CD4-positive, alpha-beta T cell (primary cell): ENCODE measurements around the gene ABCA2. TPM values are rescaled to one million over a fixed set of nuclear protein-coding genes. Genes with fewer than 3 reads are reported as not detected.
A peak's percentile ranks its signal among the peaks of the same experiment; 100 is the strongest.

ENCODE experiments used
- ATAC-seq: fragments of 200-7000 bp; cut with Tn5 transposase; one replicate; pipeline ENCODE4 v1.10.0; 2022; ENCODE audit warnings: mild to moderate bottlenecking; ENCODE audit not compliant: poor library complexity
- CTCF ChIA-PET: fragments of 350-600 bp; sonication (Branson Sonifier 250); formaldehyde crosslinking; loops from one replicate; lab custom pipeline; 2021; ENCODE audit warnings: antibody characterized with exemption, inconsistent platforms; lab: Charles Lee
- POLR2A ChIA-PET: fragments of 350-600 bp; sonication (Branson Sonifier 250); formaldehyde crosslinking; loops from one replicate; lab custom pipeline; 2021; ENCODE audit warnings: antibody characterized with exemption, inconsistent platforms; lab: Charles Lee
- DNase-seq, 14 experiments: peaks; one replicate each; pipeline ENCODE4 v3.0.0-alpha.2; 2013 to 2020; ENCODE audit warnings: mixed read lengths in 2 of 14
- H3K27ac ChIP-seq, 2 donors: one replicate each; pipeline versions ENCODE4 v1.5.1 to v1.7.0; 2013; ENCODE audit warnings: low read length in 2 of 2, low read depth in 1 of 2, mild to moderate bottlenecking in 1 of 2
- H3K27me3 ChIP-seq, 2 experiments: 1 replicate in 1 of 2; 2 replicates in 1 of 2; pipeline versions ENCODE4 v1.6.1 to v1.7.0; 2013; ENCODE audit warnings: low read length in 2 of 2, control low read depth in 1 of 2, mild to moderate bottlenecking in 1 of 2, moderate library complexity in 1 of 2; ENCODE audit not compliant: insufficient read depth in 2 of 2, control insufficient read depth in 1 of 2
- H3K36me3 ChIP-seq: one replicate; pipeline ENCODE4 v1.6.1; 2013; ENCODE audit warnings: low read length, control low read depth; ENCODE audit not compliant: insufficient read depth
- H3K4me1 ChIP-seq: one replicate; pipeline ENCODE4 v1.6.1; 2013; ENCODE audit warnings: low read length, control low read depth; ENCODE audit not compliant: insufficient read depth
- H3K4me3 ChIP-seq: one replicate; pipeline ENCODE4 v1.5.1; 2013; ENCODE audit warnings: mild to moderate bottlenecking, low read length, moderate library complexity
- H3K9me3 ChIP-seq, 2 experiments: 1 replicate in 1 of 2; 2 replicates in 1 of 2; pipeline versions ENCODE4 v1.6.1 to v1.7.0; 2013; ENCODE audit warnings: low read length in 2 of 2, mild to moderate bottlenecking in 2 of 2, control low read depth in 1 of 2, moderate library complexity in 1 of 2; ENCODE audit not compliant: control insufficient read depth in 1 of 2, insufficient read depth in 1 of 2
- H3K27ac Mint-ChIP-seq: one replicate; pipeline ENCODE4 v1.8.0; 2020; ENCODE audit warnings: mixed read lengths
- H3K27me3 Mint-ChIP-seq: one replicate; pipeline ENCODE4 v1.8.0; 2021; ENCODE audit warnings: mixed read lengths
- H3K36me3 Mint-ChIP-seq: one replicate; pipeline ENCODE4 v1.8.0; 2021; ENCODE audit warnings: low read depth, mixed read lengths
- H3K4me1 Mint-ChIP-seq: one replicate; pipeline ENCODE4 v1.8.0; 2021; ENCODE audit warnings: low read depth, mixed read lengths
- H3K4me3 Mint-ChIP-seq: one replicate; pipeline ENCODE4 v1.8.0; 2020; ENCODE audit warnings: mild to moderate bottlenecking, mixed read lengths
- H3K9me3 Mint-ChIP-seq: one replicate; pipeline ENCODE4 v1.8.0; 2020; ENCODE audit warnings: mixed read lengths
- intact Hi-C, 2 experiments: fragments of 100-400 bp; cut with DNase I in 1 of 2; cut with micrococcal nuclease in 1 of 2; formaldehyde crosslinking; loops; one replicate each; pipeline versions ENCODE4 v1.15.1 to v1.9.0; 2023 to 2025; cut with DNase I, micrococcal nuclease
- total RNA-seq, 174 experiments: library from RNA in 2 of 174; stranded (reverse) in 2 of 174; gene quantifications; one replicate each; pipeline ENCODE4 v1.2.3 and lab custom pipeline; 2021 to 2026
- TF ChIP-seq, protein P1 (sequence below): fragments of 200-600 bp; IDR thresholded peaks from one replicate; pipeline ENCODE4 v1.8.0; 2022; ENCODE audit warnings: antibody characterized with exemption, mild to moderate bottlenecking

ABCA2 gene
- total RNA-seq, 2 experiments from 2014 or later, result 80.1 to 86.8 TPM

DNA sequence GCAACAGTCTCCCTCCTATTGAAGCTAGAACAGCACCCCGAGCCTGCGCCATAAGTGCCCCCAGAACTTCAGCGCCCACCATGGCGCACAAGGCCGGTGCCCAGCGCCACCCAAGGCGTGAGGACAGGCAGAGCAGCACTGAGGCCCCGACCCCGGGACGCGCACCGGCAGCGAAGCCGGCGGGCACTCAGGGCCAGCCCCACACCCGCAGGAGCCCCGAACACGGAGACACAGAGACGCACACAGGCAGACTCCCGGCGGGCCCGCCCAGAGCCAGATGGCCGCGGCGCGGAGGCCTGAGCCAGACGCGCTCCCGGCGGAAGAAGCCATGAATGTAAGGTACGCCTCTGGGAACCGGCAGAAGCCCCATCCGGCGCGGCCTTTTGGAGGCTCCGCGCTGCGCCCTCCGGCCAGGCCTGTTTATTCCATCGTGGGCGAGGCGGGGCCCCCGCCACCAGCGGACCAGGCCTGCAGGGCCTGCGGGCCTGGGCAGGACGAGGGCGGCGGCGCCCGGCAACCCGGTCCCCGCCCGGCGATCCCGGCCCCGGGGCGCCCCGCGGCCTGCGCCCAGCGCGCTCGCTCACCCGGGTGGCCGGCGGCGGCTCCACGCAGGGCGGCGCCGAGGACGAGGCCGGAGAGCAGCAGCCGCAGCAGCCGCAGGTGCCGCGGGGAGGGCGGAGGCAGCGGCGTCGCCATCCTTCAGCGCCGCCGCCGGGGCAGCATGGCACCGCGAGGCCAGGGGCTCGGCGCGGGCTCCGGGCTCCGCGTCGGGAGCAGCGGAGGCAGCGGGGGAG lies 17.5 kb upstream of the ABCA2 start:
- Mint-ChIP-seq H3K36me3 (no peaks in the 10 kb centered on the region), H3K27ac (no peak overlapping the region), H3K4me3 (peak overlapping the region; percentile 51), H3K9me3 (no peaks in the 10 kb centered on the region), H3K4me1 (no peaks in the 10 kb centered on the region), H3K27me3 (peaks cover 40% of the 10 kb centered on the region)
- H3K36me3 ChIP-seq, result no peaks in the 10 kb centered on the region
- peaks cover 60 to 61% of the 10 kb centered on the region in 2 experiments for H3K27me3 ChIP-seq
- TF ChIP-seq, protein P1, sequence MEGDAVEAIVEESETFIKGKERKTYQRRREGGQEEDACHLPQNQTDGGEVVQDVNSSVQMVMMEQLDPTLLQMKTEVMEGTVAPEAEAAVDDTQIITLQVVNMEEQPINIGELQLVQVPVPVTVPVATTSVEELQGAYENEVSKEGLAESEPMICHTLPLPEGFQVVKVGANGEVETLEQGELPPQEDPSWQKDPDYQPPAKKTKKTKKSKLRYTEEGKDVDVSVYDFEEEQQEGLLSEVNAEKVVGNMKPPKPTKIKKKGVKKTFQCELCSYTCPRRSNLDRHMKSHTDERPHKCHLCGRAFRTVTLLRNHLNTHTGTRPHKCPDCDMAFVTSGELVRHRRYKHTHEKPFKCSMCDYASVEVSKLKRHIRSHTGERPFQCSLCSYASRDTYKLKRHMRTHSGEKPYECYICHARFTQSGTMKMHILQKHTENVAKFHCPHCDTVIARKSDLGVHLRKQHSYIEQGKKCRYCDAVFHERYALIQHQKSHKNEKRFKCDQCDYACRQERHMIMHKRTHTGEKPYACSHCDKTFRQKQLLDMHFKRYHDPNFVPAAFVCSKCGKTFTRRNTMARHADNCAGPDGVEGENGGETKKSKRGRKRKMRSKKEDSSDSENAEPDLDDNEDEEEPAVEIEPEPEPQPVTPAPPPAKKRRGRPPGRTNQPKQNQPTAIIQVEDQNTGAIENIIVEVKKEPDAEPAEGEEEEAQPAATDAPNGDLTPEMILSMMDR, result no peak
- ChIA-PET POLR2A (no interaction called here), CTCF (interaction anchor here (1.2 to 2.2 kb wide), 5 partner anchors 10 to 73 kb away, joined by 3 to 19 read pairs (median 5); no protein-coding TSS in a partner anchor)
- ATAC-seq (no peak), DNase-seq (peak in 1 of 14 experiments; percentile 43)
- peak overlapping the region; percentile 55 for H3K4me3 ChIP-seq
- H3K4me1 ChIP-seq, result peaks cover 44% of the 10 kb centered on the region
- intact Hi-C loops, result loop anchor here (1.0 to 5.0 kb wide), 3 partner anchors 19 to 182 kb away; partner anchors contain the start of genes RNF224 (in 2 of the 2) and CYSRT1 (in 1 of the 2)
- peaks cover 0 to 46% of the 10 kb centered on the region in 2 experiments for H3K9me3 ChIP-seq
- no peak overlapping the region for H3K27ac ChIP-seq

DNA sequence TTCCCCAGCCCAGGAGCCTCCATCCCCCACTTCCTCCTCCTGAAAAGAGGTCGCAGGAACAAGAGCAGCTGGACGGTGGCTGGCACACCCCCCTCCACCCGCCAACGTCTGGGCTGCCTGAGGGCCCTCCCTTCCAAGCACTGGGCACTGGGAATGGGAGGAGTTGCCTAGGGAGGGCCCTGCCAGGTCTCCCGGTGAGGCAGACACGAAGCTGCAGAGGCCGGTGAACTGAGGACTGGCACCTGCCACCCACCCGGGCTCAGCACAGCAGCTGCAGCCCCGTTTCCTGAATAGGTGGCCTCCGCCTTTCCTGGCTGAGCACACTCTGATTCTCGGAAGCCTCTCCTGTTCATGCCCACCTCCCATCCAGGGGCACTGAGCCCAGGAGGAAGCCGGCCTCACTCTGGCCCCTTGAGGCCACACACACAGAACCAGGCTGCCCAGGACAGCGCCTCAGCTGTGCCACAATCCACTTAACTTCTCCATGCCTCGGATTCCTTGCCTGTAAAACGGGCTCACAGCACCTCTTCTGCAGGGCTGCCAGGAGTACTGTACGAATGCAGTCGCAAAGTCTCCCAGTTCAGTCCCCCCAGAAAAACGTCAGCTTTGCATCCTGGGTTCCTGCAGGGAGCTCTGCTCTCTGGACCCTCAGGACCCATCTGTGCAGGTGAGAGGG lies 16.6 kb upstream of the ABCA2 start:
- Mint-ChIP-seq H3K4me1 (no peaks in the 10 kb centered on the region), H3K4me3 (peak overlapping the region; percentile 51), H3K27ac (no peak overlapping the region), H3K9me3 (no peaks in the 10 kb centered on the region), H3K27me3 (peaks cover 31% of the 10 kb centered on the region), H3K36me3 (no peaks in the 10 kb centered on the region)
- Histone ChIP-seq H3K27me3 (peaks cover 52 to 53% of the 10 kb centered on the region in 2 experiments), H3K27ac (no peak overlapping the region), H3K36me3 (no peaks in the 10 kb centered on the region), H3K4me1 (peaks cover 41% of the 10 kb centered on the region), H3K4me3 (peak overlapping the region; percentile 47), H3K9me3 (peaks cover 0 to 37% of the 10 kb centered on the region in 2 experiments)
- intact Hi-C loops, result loop anchor here in 1 of 2 experiments (5.0 kb wide), 1 partner anchor 183 kb away; the partner anchor contains the start of genes CYSRT1 and RNF224
- ChIA-PET CTCF (interaction anchor here (1.3 to 2.2 kb wide), 3 partner anchors 10 to 19 kb away, joined by 4 to 6 read pairs (median 5); no protein-coding TSS in a partner anchor), POLR2A (interaction anchor here (0.6 kb wide), 1 partner anchor 316 kb away, joined by 3 read pairs; no protein-coding TSS in a partner anchor)
- ATAC-seq (no peak), DNase-seq (no peak)
- TF ChIP-seq, protein P1, result no peak

DNA sequence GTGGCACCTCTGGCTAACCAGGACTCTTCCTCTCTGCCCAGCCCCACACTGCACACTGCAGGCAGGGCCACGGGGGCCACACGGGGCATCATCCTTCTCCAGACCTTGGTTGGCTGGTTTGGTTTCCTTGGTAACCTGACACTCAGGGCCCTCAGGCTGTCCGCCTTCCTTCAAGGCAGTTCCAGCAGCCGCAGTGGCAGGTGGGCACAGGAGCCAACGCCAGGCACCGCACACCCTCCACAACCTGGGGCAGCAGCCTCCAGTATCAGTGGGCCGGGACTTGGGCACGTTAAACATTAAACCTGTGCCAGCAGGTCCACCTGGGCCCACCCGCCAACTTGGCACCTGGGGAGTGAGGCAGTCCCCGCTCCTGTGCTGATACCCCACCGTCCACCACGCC lies 16.0 kb upstream of the ABCA2 start:
- Histone ChIP-seq H3K36me3 (no peaks in the 10 kb centered on the region), H3K27me3 (peaks cover 46 to 47% of the 10 kb centered on the region in 2 experiments), H3K4me1 (peaks cover 35% of the 10 kb centered on the region), H3K27ac (no peak overlapping the region), H3K4me3 (peak overlapping the region; percentile 47), H3K9me3 (peaks cover 0 to 31% of the 10 kb centered on the region in 2 experiments)
- no peaks in the 10 kb centered on the region for H3K36me3 Mint-ChIP-seq
- CTCF ChIA-PET, result interaction anchor here (1.3 to 2.2 kb wide), 3 partner anchors 9 to 20 kb away, joined by 4 to 6 read pairs (median 5); no protein-coding TSS in a partner anchor
- no peak for DNase-seq
- no peak for ATAC-seq
- no peak overlapping the region for H3K4me3 Mint-ChIP-seq
- TF ChIP-seq, protein P1, result no peak
- intact Hi-C loops, result no loop called here
- no peaks in the 10 kb centered on the region for H3K9me3 Mint-ChIP-seq
- peaks cover 28% of the 10 kb centered on the region for H3K27me3 Mint-ChIP-seq
- POLR2A ChIA-PET, result interaction anchor here (0.6 kb wide), 1 partner anchor 316 kb away, joined by 3 read pairs; no protein-coding TSS in a partner anchor
- no peak overlapping the region for H3K27ac Mint-ChIP-seq
- no peaks in the 10 kb centered on the region for H3K4me1 Mint-ChIP-seq
